ENCODE data around the gene ART4. TPM values are rescaled to one million over a fixed set of nuclear protein-coding genes. Genes with fewer than 3 reads are reported as not detected.

ART4 gene
- total RNA-seq, 1 experiment from 2014 or later: not detected

- in situ Hi-C loops (cut with HindIII; ENCODE audit: low pct_unique_long_range_greater_than_20kb, low sequenced_read_pairs) (no loop called here), intact Hi-C loops (cut with micrococcal nuclease; ENCODE audit: unreplicated experiment) (loop anchor here (10.0 kb wide), 1 partner anchor 384 kb away; the partner anchor contains the start of gene RERG)
- no peaks in the 10 kb centered on the region for H3K36me3 ChIP-seq (ENCODE audit: control insufficient read depth, insufficient read depth, low read length)
- TF ChIP-seq, protein P1, sequence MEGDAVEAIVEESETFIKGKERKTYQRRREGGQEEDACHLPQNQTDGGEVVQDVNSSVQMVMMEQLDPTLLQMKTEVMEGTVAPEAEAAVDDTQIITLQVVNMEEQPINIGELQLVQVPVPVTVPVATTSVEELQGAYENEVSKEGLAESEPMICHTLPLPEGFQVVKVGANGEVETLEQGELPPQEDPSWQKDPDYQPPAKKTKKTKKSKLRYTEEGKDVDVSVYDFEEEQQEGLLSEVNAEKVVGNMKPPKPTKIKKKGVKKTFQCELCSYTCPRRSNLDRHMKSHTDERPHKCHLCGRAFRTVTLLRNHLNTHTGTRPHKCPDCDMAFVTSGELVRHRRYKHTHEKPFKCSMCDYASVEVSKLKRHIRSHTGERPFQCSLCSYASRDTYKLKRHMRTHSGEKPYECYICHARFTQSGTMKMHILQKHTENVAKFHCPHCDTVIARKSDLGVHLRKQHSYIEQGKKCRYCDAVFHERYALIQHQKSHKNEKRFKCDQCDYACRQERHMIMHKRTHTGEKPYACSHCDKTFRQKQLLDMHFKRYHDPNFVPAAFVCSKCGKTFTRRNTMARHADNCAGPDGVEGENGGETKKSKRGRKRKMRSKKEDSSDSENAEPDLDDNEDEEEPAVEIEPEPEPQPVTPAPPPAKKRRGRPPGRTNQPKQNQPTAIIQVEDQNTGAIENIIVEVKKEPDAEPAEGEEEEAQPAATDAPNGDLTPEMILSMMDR (IDR thresholded peaks at IDR 0.05): no peak
- TF ChIP-seq REST (IDR thresholded peaks at IDR 0.05; ENCODE audit: insufficient read depth in 1 of 2, low read depth in 2 of 2, low read length in 1 of 2): no peak
- no peak for TF ChIP-seq SIN3A (IDR thresholded peaks at IDR 0.05; ENCODE audit: borderline replicate concordance, insufficient read depth, low read depth, low read length)
- TF ChIP-seq TCF7L2 (IDR thresholded peaks at IDR 0.05; ENCODE audit: low read depth, low read length): no peak
- no peak for TF ChIP-seq POLR2AphosphoS5 (IDR thresholded peaks at IDR 0.05; ENCODE audit: low read depth, low read length)
- no peaks in the 10 kb centered on the region for H3K27me3 ChIP-seq (ENCODE audit: control insufficient read depth, insufficient read depth, low read length)
- ATAC-seq (no peak), DNase-seq (ENCODE audit: low read depth, low spot score) (no peak)
- ChIA-PET POLR2A (no interaction called here), CTCF (no interaction called here)
- no peaks in the 10 kb centered on the region for H3K9me3 ChIP-seq (ENCODE audit: control insufficient read depth, insufficient read depth, low read depth, low read length)
- no TSS peak for BruUV-seq (replicated peaks)
- no peaks in the 10 kb centered on the region for H3K4me1 ChIP-seq (ENCODE audit: control insufficient read depth, insufficient read depth, low read length)
- H3K27ac ChIP-seq (ENCODE audit: low read length): no peak overlapping the region
- no peak overlapping the region for H3K4me3 ChIP-seq (ENCODE audit: low read depth in 2 of 2, low read length in 2 of 2)
Observed at GRCh38 chr12:14840616-14841015, 2.7 kb downstream of the ART4 start.

DNA sequence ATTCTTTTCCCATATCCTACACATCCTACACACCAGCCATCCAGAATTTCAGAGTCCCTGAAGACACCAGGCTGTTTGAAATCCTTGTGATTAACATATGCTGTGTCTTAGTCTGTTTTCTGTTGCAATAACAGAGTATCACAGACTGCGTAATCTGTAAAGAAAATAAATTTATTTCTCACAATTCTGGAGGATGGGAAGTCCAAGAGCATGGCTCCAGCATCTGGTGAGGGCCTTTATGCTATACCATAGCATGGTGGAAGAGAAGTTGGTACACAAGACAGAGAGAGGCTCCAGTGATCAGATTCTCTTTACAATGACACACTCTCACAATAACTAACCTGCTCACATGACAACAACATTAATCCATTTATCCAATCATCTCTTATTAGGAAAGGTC, 4.1 kb downstream of the ART4 start:
- in situ Hi-C loops (cut with HindIII; ENCODE audit: low pct_unique_long_range_greater_than_20kb, low sequenced_read_pairs): no loop called here
- POLR2A ChIA-PET: no interaction called here
- Histone ChIP-seq H3K36me3 (ENCODE audit: control insufficient read depth, insufficient read depth, low read length) (no peaks in the 10 kb centered on the region), H3K27me3 (ENCODE audit: control insufficient read depth, insufficient read depth, low read length) (no peaks in the 10 kb centered on the region), H3K27ac (ENCODE audit: low read length) (no peak overlapping the region), H3K9me3 (ENCODE audit: control insufficient read depth, insufficient read depth, low read depth, low read length) (no peaks in the 10 kb centered on the region), H3K4me1 (ENCODE audit: control insufficient read depth, insufficient read depth, low read length) (no peaks in the 10 kb centered on the region), H3K4me3 (ENCODE audit: low read depth in 2 of 2, low read length in 2 of 2) (no peak overlapping the region)
- CTCF ChIA-PET: no interaction called here
- intact Hi-C loops (cut with micrococcal nuclease; ENCODE audit: unreplicated experiment): no loop called here
- DNase-seq (ENCODE audit: low read depth, low spot score) (no peak), ATAC-seq (no peak)
- TF ChIP-seq REST (IDR thresholded peaks at IDR 0.05; ENCODE audit: insufficient read depth in 1 of 2, low read depth in 2 of 2, low read length in 1 of 2) (no peak), SIN3A (IDR thresholded peaks at IDR 0.05; ENCODE audit: borderline replicate concordance, insufficient read depth, low read depth, low read length) (no peak), POLR2AphosphoS5 (IDR thresholded peaks at IDR 0.05; ENCODE audit: low read depth, low read length) (no peak), TCF7L2 (IDR thresholded peaks at IDR 0.05; ENCODE audit: low read depth, low read length) (no peak)
- TF ChIP-seq, protein P1 (IDR thresholded peaks at IDR 0.05): no peak
- BruUV-seq (replicated peaks): no TSS peak

Measured in Panc1 (cell line).